Stimulated activated CD4-positive, alpha-beta T cell treated with anti-CD3 and anti-CD28 coated beads, Interleukin-15, amount 100 ng/mL, for 1 hour (primary cell): Measurements from ENCODE around the gene TTLL10.
"Not testable (repeated sequence)": the region's sequence is repeated elsewhere in the genome, so short reads cannot be mapped to it uniquely, and the experiment has no call there.

ENCODE experiments used
- DNase-seq, 2 donors: peaks; one replicate each; pipeline ENCODE4 v3.0.0-alpha.2; 2020; ENCODE audit warnings: low read depth in 1 of 2, low spot score in 1 of 2

TTLL10 gene

GRCh38 chr1:1170215-1171091 lies 3.2 kb upstream of the TTLL10 start:
- DNase-seq: no peak

GRCh38 chr1:1171161-1171545 lies 2.5 kb upstream of the TTLL10 start:
- DNase-seq: no peak

GRCh38 chr1:1171546-1172340 lies 1.9 kb upstream of the TTLL10 start:
- DNase-seq: no peak

- no peak for DNase-seq
Observed at GRCh38 chr1:1173061-1173792, 453 bp upstream of the TTLL10 start.

GRCh38 chr1:1175221-1176062 lies 1.8 kb downstream of the TTLL10 start:
- DNase-seq: no peak

GRCh38 chr1:1176063-1176761 lies 2.5 kb downstream of the TTLL10 start:
- not testable (repeated sequence) for DNase-seq

GRCh38 chr1:1176931-1177330 lies 3.3 kb downstream of the TTLL10 start:
- no peak for DNase-seq

GRCh38 chr1:1177452-1178206 lies 3.9 kb downstream of the TTLL10 start:
- DNase-seq: no peak

GRCh38 chr1:1178794-1179331 lies 5.2 kb downstream of the TTLL10 start:
- DNase-seq: no peak

GRCh38 chr1:1179346-1179982 lies 5.8 kb downstream of the TTLL10 start:
- DNase-seq: no peak

- no peak for DNase-seq
Observed at GRCh38 chr1:1179983-1180861, 6.5 kb downstream of the TTLL10 start.

- no peak for DNase-seq
Observed at GRCh38 chr1:1181129-1181937, 7.7 kb downstream of the TTLL10 start.

GRCh38 chr1:1181938-1182410 lies 8.3 kb downstream of the TTLL10 start:
- no peak for DNase-seq

- no peak for DNase-seq
Observed at GRCh38 chr1:1182491-1183220, 9.0 kb downstream of the TTLL10 start.

GRCh38 chr1:1183221-1183747 lies 9.6 kb downstream of the TTLL10 start:
- no peak for DNase-seq
